Gastroesophageal sphincter (tissue), 4 donors: Measurements from ENCODE around the gene CDKAL1. TPM values are rescaled to one million over a fixed set of nuclear protein-coding genes. Genes with fewer than 3 reads are reported as not detected.

Experiments
- ATAC-seq: fragments of 150-250 bp; one replicate; pipeline ENCODE4 v1.9.1; 2016; ENCODE audit warnings: mild to moderate bottlenecking, moderate library complexity
- H3K27ac ChIP-seq, 4 donors: fragments of 200-600 bp; sonication (generic) in 3 of 4; 1 replicate in 3 of 4; 2 replicates in 1 of 4; pipeline ENCODE4 v1.5.1; 2016 to 2019
- H3K27me3 ChIP-seq: fragments of 200-600 bp; sonication (generic); one replicate; pipeline ENCODE4 v1.5.1; 2019
- H3K36me3 ChIP-seq, 2 donors: fragments of 200-600 bp; sonication (generic); one replicate each; pipeline ENCODE4 v1.5.1; 2019; ENCODE audit warnings: control low read depth in 1 of 2
- H3K4me1 ChIP-seq, 3 donors: fragments of 200-600 bp; sonication (generic); 1 replicate in 2 of 3; 2 replicates in 1 of 3; pipeline ENCODE4 v1.5.1; 2016 to 2019; ENCODE audit warnings: control low read depth in 2 of 3
- H3K4me3 ChIP-seq, 2 donors: fragments of 200-600 bp; sonication (generic); one replicate each; pipeline ENCODE4 v1.5.1; 2019; ENCODE audit warnings: mild to moderate bottlenecking in 1 of 2, moderate library complexity in 1 of 2
- H3K9me3 ChIP-seq, 3 donors: fragments of 200-600 bp; sonication (generic); one replicate each; pipeline ENCODE4 v1.5.1; 2017 to 2019; ENCODE audit warnings: control low read depth in 2 of 3
- EP300 ChIP-seq: sonication (generic); formaldehyde crosslinking; IDR thresholded peaks from one replicate; pipeline ENCODE4 v1.6.1; 2017; ENCODE audit warnings: antibody characterized with exemption, mild to moderate bottlenecking
- POLR2A ChIP-seq, 2 donors: fragments of 450-650 bp; IDR thresholded peaks; one replicate each; pipeline ENCODE4 v1.6.1; 2017; ENCODE audit warnings: antibody characterized with exemption in 2 of 2, mild to moderate bottlenecking in 2 of 2, moderate library complexity in 1 of 2
- POLR2AphosphoS5 ChIP-seq: sonication (generic); formaldehyde crosslinking; IDR thresholded peaks from one replicate; pipeline ENCODE4 v1.6.1; 2017; ENCODE audit warnings: antibody characterized with exemption
- WGBS, 2 donors: methylation state at CpG; one replicate each; pipeline ENCODE4 v1.1.5; 2018; ENCODE audit warnings: low coverage in 1 of 2; 5-methylcytosine and 5-hydroxymethylcytosine counted together
- total RNA-seq, 4 donors: library from RNA; depleted of rRNA; stranded (reverse); fragments of >200 nt; gene quantifications; one replicate each; pipeline ENCODE4 v1.1.0, GENCODE V29; 2016
- TF ChIP-seq, protein P1 (sequence below), 4 experiments: fragments of 200-600 bp in 2 of 4; fragments of 450-650 bp in 2 of 4; sonication (generic) in 1 of 4; IDR thresholded peaks; one replicate each; pipeline ENCODE4 v1.5.1; 2017 to 2019; ENCODE audit warnings: antibody characterized with exemption in 4 of 4, mild to moderate bottlenecking in 2 of 4, moderate library complexity in 2 of 4

Gene CDKAL1
- total RNA-seq, 4 donors from 2014 or later: 10.9 to 17.9 (median 15.0) TPM

DNA sequence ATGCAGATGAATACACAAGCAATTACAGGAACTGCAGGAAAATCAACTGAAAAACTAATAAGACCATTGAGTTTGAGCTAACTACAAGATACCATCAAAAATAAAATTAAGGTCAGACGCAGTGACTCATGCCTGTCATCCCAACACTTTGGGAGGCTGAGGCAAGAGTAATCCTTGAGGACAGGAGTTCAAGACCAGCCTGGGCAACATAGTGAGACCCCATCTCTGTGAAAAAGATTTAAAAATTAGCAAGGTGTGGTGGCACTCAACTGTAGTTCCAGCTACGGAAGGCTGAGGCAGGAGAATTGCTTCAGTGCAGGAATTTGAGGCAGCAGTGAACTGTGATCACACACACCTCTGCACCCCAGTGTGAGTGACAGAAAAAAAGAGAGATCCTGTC is 639.4 kb downstream of the CDKAL1 start:
- ATAC-seq: no peak
- Histone ChIP-seq H3K36me3 (no peaks in the 10 kb centered on the region), H3K9me3 (no peaks in the 10 kb centered on the region), H3K4me1 (no peaks in the 10 kb centered on the region), H3K4me3 (no peak overlapping the region), H3K27me3 (no peaks in the 10 kb centered on the region), H3K27ac (no peak overlapping the region)
- WGBS, 2 donors: 89 to 100% methylated on average over 1 to 2 of the region's 2 CpGs
- TF ChIP-seq, protein P1, sequence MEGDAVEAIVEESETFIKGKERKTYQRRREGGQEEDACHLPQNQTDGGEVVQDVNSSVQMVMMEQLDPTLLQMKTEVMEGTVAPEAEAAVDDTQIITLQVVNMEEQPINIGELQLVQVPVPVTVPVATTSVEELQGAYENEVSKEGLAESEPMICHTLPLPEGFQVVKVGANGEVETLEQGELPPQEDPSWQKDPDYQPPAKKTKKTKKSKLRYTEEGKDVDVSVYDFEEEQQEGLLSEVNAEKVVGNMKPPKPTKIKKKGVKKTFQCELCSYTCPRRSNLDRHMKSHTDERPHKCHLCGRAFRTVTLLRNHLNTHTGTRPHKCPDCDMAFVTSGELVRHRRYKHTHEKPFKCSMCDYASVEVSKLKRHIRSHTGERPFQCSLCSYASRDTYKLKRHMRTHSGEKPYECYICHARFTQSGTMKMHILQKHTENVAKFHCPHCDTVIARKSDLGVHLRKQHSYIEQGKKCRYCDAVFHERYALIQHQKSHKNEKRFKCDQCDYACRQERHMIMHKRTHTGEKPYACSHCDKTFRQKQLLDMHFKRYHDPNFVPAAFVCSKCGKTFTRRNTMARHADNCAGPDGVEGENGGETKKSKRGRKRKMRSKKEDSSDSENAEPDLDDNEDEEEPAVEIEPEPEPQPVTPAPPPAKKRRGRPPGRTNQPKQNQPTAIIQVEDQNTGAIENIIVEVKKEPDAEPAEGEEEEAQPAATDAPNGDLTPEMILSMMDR (IDR thresholded peaks at IDR 0.05): no peak

DNA sequence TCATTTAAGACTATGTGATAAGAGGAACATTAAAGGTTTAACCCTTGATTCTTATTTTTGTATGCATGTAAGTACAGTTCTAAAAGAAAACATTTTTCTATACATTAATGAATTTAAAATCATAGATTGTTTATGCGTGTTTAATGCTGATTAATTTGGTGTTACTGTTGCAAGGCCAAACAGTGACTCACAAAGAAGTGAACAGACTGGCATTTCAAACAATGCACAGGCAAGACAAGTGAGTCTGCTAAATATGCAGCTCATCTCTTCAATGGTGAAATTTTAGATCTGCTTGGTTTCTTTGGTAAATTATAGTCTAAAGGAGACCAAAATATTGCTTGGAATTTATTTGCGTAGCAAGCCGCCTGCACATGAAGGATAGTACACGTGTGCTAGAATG is 641.9 kb downstream of the CDKAL1 start:
- peaks cover 0 to 5% of the 10 kb centered on the region in 2 donors for H3K36me3 ChIP-seq
- WGBS, 2 donors: 90 to 94% methylated on average over 4 of the region's 4 CpGs
- ATAC-seq: no peak
- no peaks in the 10 kb centered on the region for H3K4me1 ChIP-seq
- H3K9me3 ChIP-seq: no peaks in the 10 kb centered on the region
- TF ChIP-seq POLR2AphosphoS5: no peak
- no peak for TF ChIP-seq POLR2A (IDR thresholded peaks at IDR 0.05)
- TF ChIP-seq, protein P1 (IDR thresholded peaks at IDR 0.05): no peak
- no peak for TF ChIP-seq EP300
- no peaks in the 10 kb centered on the region for H3K27me3 ChIP-seq
- no peak overlapping the region for H3K27ac ChIP-seq
- no peak overlapping the region for H3K4me3 ChIP-seq

DNA sequence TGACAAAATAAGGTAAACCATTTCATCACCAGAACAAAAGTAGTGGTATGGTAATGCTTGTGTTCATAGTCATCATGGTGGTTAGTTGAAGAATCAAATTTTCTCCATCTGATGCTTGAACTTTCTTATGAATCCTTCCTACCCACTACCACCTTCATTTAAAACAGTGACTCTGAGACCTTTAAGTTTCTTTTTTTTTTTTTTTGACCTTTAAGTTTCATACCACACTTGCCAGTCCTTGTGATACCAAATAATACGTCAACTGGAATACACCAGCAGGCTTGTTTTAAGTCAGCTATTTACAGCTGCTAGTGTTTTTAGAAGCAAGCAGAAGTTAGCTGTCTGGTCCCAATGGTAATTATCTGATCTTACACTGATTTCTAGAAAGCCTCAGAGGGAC is 645.9 kb downstream of the CDKAL1 start:
- whole genome bisulfite sequencing, 2 donors: 73% methylated on average over 1 of the region's 1 CpG; no CpG with 5 or more reads in 1 of the 2 donors
- peaks cover 0 to 6% of the 10 kb centered on the region in 2 donors for H3K36me3 ChIP-seq
- TF ChIP-seq EP300 (no peak), POLR2AphosphoS5 (no peak), POLR2A (IDR thresholded peaks at IDR 0.05) (no peak)
- TF ChIP-seq, protein P1 (IDR thresholded peaks at IDR 0.05): no peak

DNA sequence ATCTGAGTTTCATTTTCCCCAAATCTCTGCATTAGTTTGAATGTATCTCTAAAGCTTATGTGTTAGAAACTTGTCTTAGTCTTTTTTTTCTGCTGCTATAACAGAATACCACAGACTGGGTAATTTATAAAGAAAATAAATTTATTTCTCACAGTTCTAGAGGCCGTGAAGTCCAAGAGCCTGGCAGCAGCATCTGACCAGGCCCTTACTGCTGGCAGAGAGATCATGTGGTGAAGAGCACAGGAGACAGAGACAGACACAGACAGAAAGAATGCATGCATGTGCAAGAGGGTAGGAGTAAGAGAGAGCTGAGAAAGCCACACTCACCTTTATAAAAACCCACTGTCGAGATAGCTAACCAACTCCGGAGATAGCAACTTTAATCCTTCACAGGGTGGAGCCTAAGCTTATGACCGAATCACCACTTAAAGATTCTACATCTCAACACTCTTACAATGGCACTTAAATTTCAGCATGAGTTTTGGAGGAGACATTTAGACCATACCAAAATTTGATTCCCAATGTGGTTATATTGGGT is 646.6 kb downstream of the CDKAL1 start:
- Histone ChIP-seq H3K4me3 (no peak overlapping the region), H3K4me1 (no peaks in the 10 kb centered on the region), H3K36me3 (peaks cover 0 to 6% of the 10 kb centered on the region in 2 donors), H3K27me3 (no peaks in the 10 kb centered on the region), H3K9me3 (no peaks in the 10 kb centered on the region), H3K27ac (no peak overlapping the region)
- WGBS, 2 donors: 89 to 96% methylated on average over 3 to 4 of the region's 4 CpGs
- no peak for ATAC-seq
- TF ChIP-seq, protein P1 (IDR thresholded peaks at IDR 0.05): no peak
- no peak for TF ChIP-seq POLR2AphosphoS5
- no peak for TF ChIP-seq POLR2A (IDR thresholded peaks at IDR 0.05)
- no peak for TF ChIP-seq EP300

More for the DNA sequence above, 645.9 kb downstream of the CDKAL1 start:
- no peak for ATAC-seq
- Histone ChIP-seq H3K27me3 (no peaks in the 10 kb centered on the region), H3K27ac (no peak overlapping the region), H3K9me3 (no peaks in the 10 kb centered on the region), H3K4me3 (no peak overlapping the region), H3K4me1 (no peaks in the 10 kb centered on the region)

DNA sequence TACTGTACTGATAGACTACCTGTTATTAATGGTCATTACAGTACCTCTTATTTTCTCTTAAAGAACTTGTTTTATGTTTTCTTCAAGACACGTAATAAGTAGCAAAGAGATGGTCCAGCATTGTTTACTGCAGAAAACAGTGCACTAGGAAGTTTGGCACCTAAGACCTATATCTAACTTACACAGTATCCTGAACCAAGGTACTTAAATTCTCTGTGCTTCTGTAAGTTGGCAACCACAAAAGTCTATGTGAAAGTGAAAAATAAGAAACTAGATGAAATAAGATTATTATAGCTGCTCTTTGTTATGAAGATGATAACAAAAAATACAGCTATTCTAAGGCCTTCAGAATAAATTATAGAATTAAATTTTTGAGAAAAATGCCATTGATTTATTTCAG is 647.6 kb downstream of the CDKAL1 start:
- H3K4me1 ChIP-seq: no peaks in the 10 kb centered on the region
- ATAC-seq: no peak
- WGBS, 2 donors: 88 to 100% methylated on average over 1 of the region's 1 CpG

More for the DNA sequence above, 647.6 kb downstream of the CDKAL1 start:
- H3K36me3 ChIP-seq: peaks cover 0 to 6% of the 10 kb centered on the region in 2 donors
- no peak overlapping the region for H3K27ac ChIP-seq
- no peaks in the 10 kb centered on the region for H3K9me3 ChIP-seq
- TF ChIP-seq EP300 (no peak), POLR2A (IDR thresholded peaks at IDR 0.05) (no peak), POLR2AphosphoS5 (no peak)
- TF ChIP-seq, protein P1 (IDR thresholded peaks at IDR 0.05): no peak
- H3K27me3 ChIP-seq: no peaks in the 10 kb centered on the region
- H3K4me3 ChIP-seq: no peak overlapping the region
